Left lobe of liver (tissue), 2 donors: Measurements from ENCODE around the gene ICOSLG. TPM values are rescaled to one million over a fixed set of nuclear protein-coding genes. Genes with fewer than 3 reads are reported as not detected.
"Not testable (repeated sequence)": the region's sequence is repeated elsewhere in the genome, so short reads cannot be mapped to it uniquely, and the experiment has no call there.

Experiments
- ATAC-seq: fragments of 200-7000 bp; cut with Tn5 transposase; one replicate; pipeline ENCODE4 v1.9.1; 2020; ENCODE audit warnings: mild to moderate bottlenecking, moderate library complexity
- DNase-seq: peaks from one replicate; pipeline ENCODE4 v3.0.0-alpha.2; 2020; ENCODE audit warnings: low spot score
- total RNA-seq: library from RNA; stranded (reverse); gene quantifications from one replicate; pipeline ENCODE4 v1.2.1, GENCODE V29; 2021
- donor health status: DM: no; HTN: no; CAD: no; lungs with moderate emphysema.
- donor health status: DM: no; HTN: yes; CAD: no.

The ICOSLG gene
- 3.8 TPM for total RNA-seq

GRCh38 chr21:44240842-44241241 lies at the start of gene ICOSLG:
Gene ICOSLG (minus strand): TSS chr21:44240943. CDS start chr21:44240817, 126 bp downstream.
- ATAC-seq = peak; percentile 90
- DNase-seq = not testable (repeated sequence)

- ATAC-seq (no peak), DNase-seq (no peak)
Observed at GRCh38 chr21:44289381-44290010, 48.8 kb upstream of the ICOSLG start.

GRCh38 chr21:44288251-44289110 lies 47.7 kb upstream of the ICOSLG start:
- ATAC-seq (no peak), DNase-seq (no peak)

GRCh38 chr21:44286716-44287632 lies 46.2 kb upstream of the ICOSLG start:
- DNase-seq (no peak), ATAC-seq (no peak)

- no peak for ATAC-seq
- DNase-seq = no peak
Observed at GRCh38 chr21:44286086-44286715, 45.5 kb upstream of the ICOSLG start.

GRCh38 chr21:44285138-44285992 lies 44.6 kb upstream of the ICOSLG start, which contains the start of gene AIRE:
Gene AIRE (plus strand): TSS chr21:44285876. CDS start chr21:44286007, 131 bp downstream.
- DNase-seq (no peak), ATAC-seq (no peak)

- ATAC-seq (no peak), DNase-seq (no peak)
Observed at GRCh38 chr21:44283948-44284347, 43.2 kb upstream of the ICOSLG start.

- not testable (repeated sequence) for ATAC-seq, DNase-seq
Observed at GRCh38 chr21:44283211-44283785, 42.6 kb upstream of the ICOSLG start.

- DNase-seq = no peak
- ATAC-seq = no peak
Observed at GRCh38 chr21:44282370-44282769, 41.6 kb upstream of the ICOSLG start.

GRCh38 chr21:44281801-44282200 lies 41.1 kb upstream of the ICOSLG start:
- ATAC-seq = no peak
- DNase-seq = no peak

GRCh38 chr21:44279354-44280260 lies 38.9 kb upstream of the ICOSLG start:
- DNase-seq (no peak), ATAC-seq (no peak)

GRCh38 chr21:44275041-44275440 lies 34.3 kb upstream of the ICOSLG start:
- ATAC-seq (no peak), DNase-seq (no peak)

GRCh38 chr21:44273046-44273445 lies 32.3 kb upstream of the ICOSLG start:
- DNase-seq (no peak), ATAC-seq (no peak)

- no peak for ATAC-seq
- no peak for DNase-seq
Observed at GRCh38 chr21:44272284-44272858, 31.6 kb upstream of the ICOSLG start.

GRCh38 chr21:44271558-44272283 lies 31.0 kb upstream of the ICOSLG start:
- ATAC-seq (no peak), DNase-seq (no peak)

GRCh38 chr21:44269090-44269489 lies 28.3 kb upstream of the ICOSLG start:
- DNase-seq (no peak), ATAC-seq (no peak)

GRCh38 chr21:44267655-44268142 lies 27.0 kb upstream of the ICOSLG start:
- ATAC-seq (no peak), DNase-seq (no peak)
